Transverse colon (tissue), 4 donors: Measurements from ENCODE around the gene BTBD2. TPM values are rescaled to one million over a fixed set of nuclear protein-coding genes. Genes with fewer than 3 reads are reported as not detected.

Experiments
- DNase-seq: peaks from one replicate; pipeline ENCODE4 v3.0.0-alpha.2; 2019
- H3K27ac ChIP-seq, 4 donors: fragments of 200-600 bp; sonication (generic); 2 replicates each; pipeline ENCODE4 v1.5.1; 2016 to 2018; ENCODE audit warnings: inconsistent platforms in 4 of 4
- H3K27me3 ChIP-seq: fragments of 200-600 bp; sonication (generic); 2 replicates; pipeline ENCODE4 v1.5.1; 2017; ENCODE audit warnings: inconsistent platforms
- H3K36me3 ChIP-seq, 4 donors: fragments of 200-600 bp; sonication (generic); 2 replicates each; pipeline ENCODE4 v1.5.1; 2017 to 2019; ENCODE audit warnings: inconsistent platforms in 4 of 4
- H3K4me1 ChIP-seq, 4 donors: fragments of 200-600 bp; sonication (generic); 2 replicates each; pipeline ENCODE4 v1.5.1; 2017 to 2020; ENCODE audit warnings: inconsistent platforms in 4 of 4
- H3K4me3 ChIP-seq, 4 donors: fragments of 200-600 bp; sonication (generic); 1 replicate in 1 of 4; 2 replicates in 3 of 4; pipeline versions ENCODE4 v1.5.1 to v1.6.1; 2017 to 2019; ENCODE audit warnings: inconsistent platforms in 4 of 4
- H3K9me3 ChIP-seq, 2 donors: fragments of 200-600 bp; sonication (generic); 2 replicates each; pipeline ENCODE4 v1.5.1; 2017 to 2019; ENCODE audit warnings: inconsistent platforms in 2 of 2
- CTCF ChIP-seq, 5 experiments: fragments of 200-600 bp in 3 of 5; fragments of 450-650 bp in 2 of 5; sonication (generic) in 3 of 5; IDR thresholded peaks; 1 replicate in 2 of 5; 2 replicates in 3 of 5; pipeline ENCODE4 v1.5.1; 2016 to 2017; ENCODE audit warnings: antibody characterized with exemption in 5 of 5, inconsistent platforms in 3 of 5, mild to moderate bottlenecking in 2 of 5, moderate library complexity in 1 of 5
- EP300 ChIP-seq: sonication (generic); formaldehyde crosslinking; IDR thresholded peaks from one replicate; pipeline ENCODE4 v1.6.1; 2017; ENCODE audit warnings: antibody characterized with exemption, low read depth
- POLR2A ChIP-seq: fragments of 450-650 bp; IDR thresholded peaks from one replicate; pipeline ENCODE4 v1.6.1; 2016; ENCODE audit warnings: antibody characterized with exemption, mild to moderate bottlenecking, moderate library complexity
- POLR2AphosphoS5 ChIP-seq, 3 donors: sonication (generic); formaldehyde crosslinking; IDR thresholded peaks; one replicate each; pipeline ENCODE4 v1.6.1; 2016; ENCODE audit warnings: antibody characterized with exemption in 3 of 3
- WGBS, 2 donors: methylation state at CpG; one replicate each; pipeline ENCODE4 v1.1.5; 2018; ENCODE audit warnings: low coverage in 1 of 2; 5-methylcytosine and 5-hydroxymethylcytosine counted together
- in situ Hi-C, 4 donors: fragments of 200-750 bp; cut with MboI; loops; one replicate each; pipeline versions ENCODE4 v1.15.0 to v1.15.1; 2017; ENCODE audit warnings: low sequenced_read_pairs in 3 of 4, low pct_ligation_motif_present in 1 of 4, low pct_unique_long_range_greater_than_20kb in 1 of 4
- intact Hi-C: fragments of 100-400 bp; cut with DNase I; formaldehyde crosslinking; loops from one replicate; pipeline ENCODE4 v1.15.1; 2023; ENCODE audit warnings: low total_unique reads
- total RNA-seq, 4 donors: library from RNA; depleted of rRNA; stranded (reverse); fragments of >200 nt; gene quantifications; one replicate each; pipeline ENCODE4 v1.1.0, GENCODE V29; 2016

The BTBD2 gene
- total RNA-seq, 4 donors from 2014 or later = 66.7 to 88.6 (median 84.4) TPM

DNA sequence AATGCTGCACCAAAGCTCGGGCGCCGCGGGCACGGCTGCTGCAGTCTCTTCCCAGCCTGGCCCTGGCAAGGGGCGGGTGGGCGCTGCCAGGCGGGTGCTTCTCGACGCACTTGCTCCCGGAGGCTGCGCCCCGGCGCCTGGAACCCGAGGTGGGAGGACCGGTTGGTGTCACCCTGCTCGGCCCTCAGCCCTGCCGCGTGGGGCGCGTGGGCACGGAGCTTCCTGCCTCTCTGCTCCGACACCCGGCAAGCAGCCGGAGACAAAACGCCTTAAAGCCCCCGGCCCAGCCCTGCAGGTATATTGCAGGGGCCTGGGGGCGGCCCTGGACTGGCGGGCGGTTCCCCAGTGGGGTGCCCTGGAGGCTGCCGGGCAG lies 34.7 kb downstream of the BTBD2 start:
- H3K4me1 ChIP-seq = no peaks in the 10 kb centered on the region
- in situ Hi-C loops (no loop called here), intact Hi-C loops (no loop called here)
- WGBS, 2 donors = 99% methylated on average over 13 of the region's 31 CpGs; no CpG with 5 or more reads in 1 of the 2 donors
- no peaks in the 10 kb centered on the region for H3K9me3 ChIP-seq
- no peaks in the 10 kb centered on the region for H3K27me3 ChIP-seq
- no peak overlapping the region for H3K27ac ChIP-seq
- no peak overlapping the region for H3K4me3 ChIP-seq
- DNase-seq = no peak
- peaks cover 0 to 29% (median 12%) of the 10 kb centered on the region in 4 donors for H3K36me3 ChIP-seq
- TF ChIP-seq CTCF (IDR thresholded peaks at IDR 0.05) (no peak), POLR2AphosphoS5 (IDR thresholded peaks at IDR 0.05) (no peak), EP300 (no peak), POLR2A (no peak)

GRCh38 chr19:1980091-1980808 lies 35.3 kb downstream of the BTBD2 start:
- Histone ChIP-seq H3K27ac (no peak overlapping the region), H3K4me3 (no peak overlapping the region)
- DNase-seq = no peak

DNA sequence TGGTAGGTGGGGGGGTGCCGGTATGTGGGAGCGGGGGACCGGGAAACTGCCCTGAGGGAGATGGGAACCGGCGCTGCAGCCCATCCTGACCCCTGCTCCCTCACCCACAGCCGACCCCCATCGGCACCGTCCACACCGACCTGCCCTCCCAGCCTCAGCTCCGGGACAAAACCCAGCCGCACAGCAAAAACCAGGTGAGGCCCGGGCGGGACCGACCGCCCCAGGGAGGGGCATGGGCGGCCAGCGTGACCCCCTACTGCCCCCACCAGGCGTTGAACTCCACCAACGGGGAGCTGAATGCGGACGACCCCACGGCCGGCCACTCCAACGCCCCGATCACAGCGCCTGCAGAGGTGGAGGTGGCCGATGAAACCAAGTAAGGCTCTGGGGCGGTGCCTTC lies 35.9 kb downstream of the BTBD2 start:
- Histone ChIP-seq H3K36me3 (peaks cover 0 to 29% (median 12%) of the 10 kb centered on the region in 4 donors), H3K9me3 (no peaks in the 10 kb centered on the region), H3K27ac (no peak overlapping the region), H3K27me3 (no peaks in the 10 kb centered on the region), H3K4me3 (no peak overlapping the region), H3K4me1 (no peaks in the 10 kb centered on the region)
- intact Hi-C loops = no loop called here
- TF ChIP-seq POLR2AphosphoS5 (IDR thresholded peaks at IDR 0.05) (no peak), POLR2A (no peak), CTCF (IDR thresholded peaks at IDR 0.05) (no peak), EP300 (no peak)
- no peak for DNase-seq
- in situ Hi-C loops = no loop called here
- 89 to 95% methylated on average over 9 to 27 of the region's 28 CpGs for WGBS, 2 donors

More at GRCh38 chr19:1980091-1980808, 35.3 kb downstream of the BTBD2 start:
- Histone ChIP-seq H3K36me3 (peaks cover 0 to 29% (median 12%) of the 10 kb centered on the region in 4 donors), H3K9me3 (no peaks in the 10 kb centered on the region), H3K27me3 (no peaks in the 10 kb centered on the region), H3K4me1 (no peaks in the 10 kb centered on the region)
- TF ChIP-seq POLR2A (no peak), POLR2AphosphoS5 (IDR thresholded peaks at IDR 0.05) (no peak), EP300 (no peak)
- WGBS, 2 donors = 83 to 92% methylated on average over 6 to 33 of the region's 35 CpGs
- in situ Hi-C loops (no loop called here), intact Hi-C loops (no loop called here)

GRCh38 chr19:1979017-1979416 lies 36.5 kb downstream of the BTBD2 start:
- in situ Hi-C loops = no loop called here

More at GRCh38 chr19:1979017-1979416, 36.5 kb downstream of the BTBD2 start:
- TF ChIP-seq CTCF (IDR thresholded peaks at IDR 0.05) = no peak
- TF ChIP-seq POLR2A = no peak
- no peak for TF ChIP-seq POLR2AphosphoS5 (IDR thresholded peaks at IDR 0.05)
- TF ChIP-seq EP300 = no peak
- intact Hi-C loops = no loop called here
- Histone ChIP-seq H3K36me3 (peaks cover 0 to 29% (median 12%) of the 10 kb centered on the region in 4 donors), H3K27ac (no peak overlapping the region), H3K27me3 (no peaks in the 10 kb centered on the region), H3K4me1 (no peaks in the 10 kb centered on the region), H3K4me3 (no peak overlapping the region), H3K9me3 (no peaks in the 10 kb centered on the region)
- 99% methylated on average over 18 of the region's 43 CpGs; no CpG with 5 or more reads in 1 of the 2 donors for WGBS, 2 donors
- DNase-seq = no peak
